GM23338 (cell line): ENCODE data around the gene CIT.

Experiments used
- EZH2 ChIP-seq: fragments of 200-600 bp; sonication (generic); IDR thresholded peaks from one replicate; pipeline ENCODE4 v1.8.0; 2017; ENCODE audit warnings: antibody characterized with exemption, mild to moderate bottlenecking, low read depth; ENCODE audit not compliant: unreplicated experiment
- TF ChIP-seq, protein P1 (sequence below), 2 experiments: fragments of 200-600 bp in 1 of 2; sonication (generic) in 1 of 2; conservative IDR thresholded peaks; 2 replicates each; pipeline versions ENCODE4 v1.5.1 to v1.6.1; 2016 to 2017; ENCODE audit warnings: antibody characterized with exemption in 2 of 2, low read depth in 2 of 2, mild to moderate bottlenecking in 2 of 2, moderate library complexity in 1 of 2

DNA sequence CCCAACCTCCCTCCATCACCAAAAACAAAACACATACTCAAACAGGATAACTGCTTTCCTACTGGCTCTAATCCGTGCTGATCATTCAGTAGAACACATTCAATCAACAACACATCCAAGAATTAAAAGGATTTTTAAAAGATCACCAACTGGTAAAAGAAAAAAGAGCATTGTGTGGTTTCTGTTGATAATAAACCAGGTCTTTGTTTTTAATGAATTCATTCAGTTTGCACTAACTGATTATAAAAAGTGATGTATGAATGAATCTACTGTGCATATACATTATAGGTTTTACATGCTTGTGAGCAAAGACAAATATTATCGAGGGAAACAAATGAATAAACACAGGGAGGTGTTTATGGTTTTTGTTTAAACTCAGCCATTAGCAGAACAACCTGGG is 55.1 kb downstream of the CIT start:
- TF ChIP-seq, protein P1, sequence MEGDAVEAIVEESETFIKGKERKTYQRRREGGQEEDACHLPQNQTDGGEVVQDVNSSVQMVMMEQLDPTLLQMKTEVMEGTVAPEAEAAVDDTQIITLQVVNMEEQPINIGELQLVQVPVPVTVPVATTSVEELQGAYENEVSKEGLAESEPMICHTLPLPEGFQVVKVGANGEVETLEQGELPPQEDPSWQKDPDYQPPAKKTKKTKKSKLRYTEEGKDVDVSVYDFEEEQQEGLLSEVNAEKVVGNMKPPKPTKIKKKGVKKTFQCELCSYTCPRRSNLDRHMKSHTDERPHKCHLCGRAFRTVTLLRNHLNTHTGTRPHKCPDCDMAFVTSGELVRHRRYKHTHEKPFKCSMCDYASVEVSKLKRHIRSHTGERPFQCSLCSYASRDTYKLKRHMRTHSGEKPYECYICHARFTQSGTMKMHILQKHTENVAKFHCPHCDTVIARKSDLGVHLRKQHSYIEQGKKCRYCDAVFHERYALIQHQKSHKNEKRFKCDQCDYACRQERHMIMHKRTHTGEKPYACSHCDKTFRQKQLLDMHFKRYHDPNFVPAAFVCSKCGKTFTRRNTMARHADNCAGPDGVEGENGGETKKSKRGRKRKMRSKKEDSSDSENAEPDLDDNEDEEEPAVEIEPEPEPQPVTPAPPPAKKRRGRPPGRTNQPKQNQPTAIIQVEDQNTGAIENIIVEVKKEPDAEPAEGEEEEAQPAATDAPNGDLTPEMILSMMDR (conservative IDR thresholded peaks at IDR 0.05; ENCODE audit: low read depth in 2 of 2), result no peak
- TF ChIP-seq EZH2, result no peak
